ENCODE measurements around the gene CCDC121.

CCDC121 gene
- 0.07 to 4.3 (median 1.8) reads per million in 17 experiments for total RNA-seq

GRCh38 chr2:27628767-27629709, at the start of gene CCDC121, which contains the start of gene GPN1:
CCDC121 (minus strand) TSS chr2:27629012; CDS start chr2:27627799, 1,213 bp downstream.
GPN1 (plus strand) TSS chr2:27629050; CDS start chr2:27629059, 9 bp downstream.
- peak; percentile 96 to 98 (median 97) for DNase-seq

- no peak for DNase-seq
These were observed 44.1 kb upstream of the CCDC121 start for GRCh38 chr2:27672723-27673486.

- DNase-seq, result no peak
These were observed 42.4 kb upstream of the CCDC121 start for GRCh38 chr2:27671235-27671634.

GRCh38 chr2:27667446-27667845, 38.6 kb upstream of the CCDC121 start:
- peak in 3 of 4 experiments; percentile 9 to 61 (median 48) for DNase-seq

- peak; percentile 7 to 41 (median 32) for DNase-seq
These were observed 36.0 kb upstream of the CCDC121 start for GRCh38 chr2:27664622-27665363.

- peak in 2 of 4 experiments; percentile 5 to 11 for DNase-seq
These were observed 35.4 kb upstream of the CCDC121 start for GRCh38 chr2:27664154-27664574.

- DNase-seq, result peak; percentile 79 to 84 (median 83)
These were observed 34.7 kb upstream of the CCDC121 start, which contains the start of the genes SLC4A1AP and SUPT7L for GRCh38 chr2:27663285-27664153. SLC4A1AP (plus strand) TSS chr2:27663889; CDS start chr2:27663915, 26 bp downstream. SUPT7L (minus strand) TSS chr2:27663614; CDS start chr2:27662192, 1,422 bp downstream.

- no peak for DNase-seq
These were observed 32.6 kb upstream of the CCDC121 start for GRCh38 chr2:27661371-27661770.

- DNase-seq, result no peak
These were observed 26.5 kb upstream of the CCDC121 start for GRCh38 chr2:27655155-27655951.

GRCh38 chr2:27653397-27653796, 24.6 kb upstream of the CCDC121 start:
- DNase-seq, result no peak

- DNase-seq, result no peak
These were observed 24.0 kb upstream of the CCDC121 start for GRCh38 chr2:27652790-27653189.

GRCh38 chr2:27652341-27652740, 23.5 kb upstream of the CCDC121 start:
- DNase-seq, result no peak

- DNase-seq, result no peak
These were observed 22.2 kb upstream of the CCDC121 start for GRCh38 chr2:27651056-27651455.

- no peak for DNase-seq
These were observed 18.9 kb upstream of the CCDC121 start for GRCh38 chr2:27647737-27648136.

- no peak for DNase-seq
These were observed 18.5 kb upstream of the CCDC121 start for GRCh38 chr2:27647289-27647688.

GRCh38 chr2:27645197-27645596, 16.4 kb upstream of the CCDC121 start:
- DNase-seq, result no peak

- DNase-seq, result no peak
These were observed 12.0 kb upstream of the CCDC121 start for GRCh38 chr2:27640722-27641245.

- DNase-seq, result no peak
These were observed 9.9 kb upstream of the CCDC121 start for GRCh38 chr2:27638709-27639108.

- DNase-seq, result no peak
These were observed 9.3 kb upstream of the CCDC121 start for GRCh38 chr2:27638037-27638637.

GRCh38 chr2:27636766-27637165, 8.0 kb upstream of the CCDC121 start:
- no peak for DNase-seq
